Dedifferentiated amniotic fluid mesenchymal stem cell (primary cell): ENCODE results near the gene IL34.
A peak's percentile ranks its signal among the peaks of the same experiment; 100 is the strongest.
"Not testable (repeated sequence)": the region's sequence is repeated elsewhere in the genome, so short reads cannot be mapped to it uniquely, and the experiment has no call there.

ENCODE experiments used
- DNase-seq: peaks from one replicate; pipeline ENCODE4 v3.0.0-alpha.2; 2016; ENCODE audit errors: extremely low spot score

The IL34 gene

DNA sequence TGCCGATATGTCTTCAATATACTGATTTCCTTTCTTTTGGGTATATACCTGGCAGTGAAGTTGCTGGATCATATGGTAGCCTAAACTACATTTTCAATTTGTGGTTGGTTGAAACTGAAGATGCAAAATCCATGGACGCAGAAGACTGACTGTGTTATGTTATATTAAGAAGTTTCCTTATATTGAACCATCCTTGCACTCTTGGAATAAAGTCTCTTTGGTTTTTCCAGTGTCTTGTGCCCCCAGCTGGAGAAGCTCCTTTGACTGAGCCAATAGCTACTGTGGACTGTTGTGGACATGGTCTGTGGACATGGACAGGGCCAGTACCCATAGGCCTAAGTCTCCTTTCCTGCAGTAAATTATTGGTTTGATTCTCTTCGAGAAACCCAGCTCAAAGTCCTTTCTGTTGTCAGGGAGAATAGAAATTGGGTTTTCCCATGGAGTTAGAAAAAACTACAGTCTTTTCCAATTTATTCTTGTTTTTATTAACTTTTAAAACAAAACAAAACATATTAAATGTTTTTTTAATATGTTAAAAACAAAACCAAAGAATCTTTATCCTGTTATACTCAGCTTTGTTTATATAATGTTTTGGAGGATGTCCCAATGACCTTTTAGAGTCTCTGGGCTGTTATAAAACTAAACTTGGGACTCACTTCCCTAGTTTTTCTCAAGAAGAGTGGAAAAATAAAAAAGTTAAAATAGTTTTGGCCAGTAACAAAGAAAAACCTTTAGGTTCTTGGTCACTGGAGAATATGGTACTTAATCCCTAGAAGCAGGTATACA lies 15.2 kb upstream of the IL34 start:
- no peak for DNase-seq

- no peak for DNase-seq
These were observed 14.1 kb upstream of the IL34 start for GRCh38 chr16:70632273-70632672.

DNA sequence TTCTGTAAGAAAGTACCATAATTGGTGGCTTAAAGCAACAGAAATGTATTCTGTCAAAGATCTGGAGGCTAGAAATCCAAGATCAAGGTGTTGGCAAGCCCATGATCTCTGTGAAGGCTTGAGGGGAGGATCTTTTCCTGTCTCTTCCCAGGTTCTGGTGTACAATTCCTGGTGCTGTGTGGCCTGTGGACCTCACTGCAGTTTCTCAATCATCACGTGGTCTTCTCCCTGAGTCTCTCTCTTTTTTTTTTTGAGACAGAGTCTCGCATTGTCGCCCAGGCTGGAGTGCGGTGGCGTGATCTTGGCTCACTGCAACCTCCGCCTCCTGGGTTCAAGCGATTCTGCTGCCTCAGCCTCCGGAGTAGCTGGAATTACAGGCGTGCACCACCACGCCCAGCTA lies 12.7 kb upstream of the IL34 start:
- DNase-seq: not testable (repeated sequence)

DNA sequence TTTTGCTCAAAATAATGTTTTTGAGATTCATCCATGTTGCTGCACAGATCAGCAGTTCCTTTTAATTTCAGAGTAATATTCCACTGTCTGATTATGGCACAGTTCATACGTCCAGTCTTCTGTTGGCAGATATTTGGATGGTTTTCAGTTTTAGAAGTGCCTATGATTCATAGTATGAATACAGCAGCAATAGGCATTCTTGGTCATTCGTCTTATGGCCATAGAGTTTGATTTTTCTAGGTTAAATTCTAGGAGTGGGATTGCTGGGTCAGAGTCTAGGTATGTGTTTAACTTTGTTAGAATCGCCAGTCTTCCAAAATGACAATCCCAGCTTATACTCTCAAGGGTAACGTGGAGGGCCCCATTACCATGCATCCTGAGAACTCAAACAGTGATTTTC lies 11.5 kb upstream of the IL34 start:
- DNase-seq: peak; percentile 15

DNA sequence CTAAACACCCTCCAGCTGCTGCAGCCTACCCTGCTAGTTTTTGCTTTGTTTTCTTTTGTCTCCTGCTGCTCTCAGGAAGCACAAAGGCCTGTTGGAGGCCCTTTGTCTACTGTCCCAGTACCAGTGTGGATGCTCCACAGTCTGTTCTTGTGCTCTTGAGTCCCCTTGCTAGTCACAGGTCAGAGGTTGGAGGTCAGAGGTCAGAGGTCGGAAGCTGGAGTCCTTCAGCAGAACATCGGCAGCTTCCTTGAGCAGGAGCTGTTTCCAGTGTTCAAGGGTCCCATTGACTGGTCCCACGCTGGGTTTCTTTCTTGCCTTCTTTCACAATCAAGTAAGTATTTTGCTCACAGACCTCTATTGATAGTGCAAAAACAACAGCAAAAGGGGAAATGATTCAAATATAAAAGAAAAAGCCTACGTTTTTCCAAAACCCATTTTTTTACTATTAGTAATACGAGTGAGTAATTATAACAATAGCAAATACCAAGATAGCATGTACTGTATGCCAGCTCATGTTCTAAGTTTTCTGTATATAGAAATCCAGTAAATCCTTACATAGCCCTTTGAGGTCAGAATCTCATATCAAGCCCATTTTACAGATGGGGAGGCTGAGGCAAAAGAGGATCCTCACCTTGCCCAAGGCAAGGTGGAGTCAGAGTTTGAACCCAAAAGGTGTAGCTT lies 10.9 kb upstream of the IL34 start:
- peak; percentile 44 for DNase-seq

GRCh38 chr16:70638814-70639792 lies 7.3 kb upstream of the IL34 start:
- DNase-seq: no peak

DNA sequence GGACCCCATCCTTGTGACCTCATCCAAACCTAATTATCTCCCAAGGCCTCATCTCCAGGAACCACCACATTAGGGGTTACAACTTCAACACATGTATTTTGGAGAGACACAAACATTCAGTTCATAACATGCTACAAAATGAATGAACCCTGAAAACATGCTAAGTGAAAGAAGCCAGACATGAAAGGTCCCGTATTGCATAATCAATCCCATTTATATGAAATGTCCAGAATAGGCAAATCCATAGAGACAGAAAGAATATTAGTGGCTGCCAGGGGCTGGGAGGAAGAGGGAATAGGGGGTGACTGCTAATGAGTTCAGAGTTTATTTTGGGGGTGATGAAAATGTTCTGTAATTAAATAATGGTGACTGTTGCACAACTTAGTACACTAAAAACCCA lies 3.7 kb upstream of the IL34 start:
- DNase-seq: no peak

- not testable (repeated sequence) for DNase-seq
These were observed 3.1 kb upstream of the IL34 start for GRCh38 chr16:70643264-70643663.

DNA sequence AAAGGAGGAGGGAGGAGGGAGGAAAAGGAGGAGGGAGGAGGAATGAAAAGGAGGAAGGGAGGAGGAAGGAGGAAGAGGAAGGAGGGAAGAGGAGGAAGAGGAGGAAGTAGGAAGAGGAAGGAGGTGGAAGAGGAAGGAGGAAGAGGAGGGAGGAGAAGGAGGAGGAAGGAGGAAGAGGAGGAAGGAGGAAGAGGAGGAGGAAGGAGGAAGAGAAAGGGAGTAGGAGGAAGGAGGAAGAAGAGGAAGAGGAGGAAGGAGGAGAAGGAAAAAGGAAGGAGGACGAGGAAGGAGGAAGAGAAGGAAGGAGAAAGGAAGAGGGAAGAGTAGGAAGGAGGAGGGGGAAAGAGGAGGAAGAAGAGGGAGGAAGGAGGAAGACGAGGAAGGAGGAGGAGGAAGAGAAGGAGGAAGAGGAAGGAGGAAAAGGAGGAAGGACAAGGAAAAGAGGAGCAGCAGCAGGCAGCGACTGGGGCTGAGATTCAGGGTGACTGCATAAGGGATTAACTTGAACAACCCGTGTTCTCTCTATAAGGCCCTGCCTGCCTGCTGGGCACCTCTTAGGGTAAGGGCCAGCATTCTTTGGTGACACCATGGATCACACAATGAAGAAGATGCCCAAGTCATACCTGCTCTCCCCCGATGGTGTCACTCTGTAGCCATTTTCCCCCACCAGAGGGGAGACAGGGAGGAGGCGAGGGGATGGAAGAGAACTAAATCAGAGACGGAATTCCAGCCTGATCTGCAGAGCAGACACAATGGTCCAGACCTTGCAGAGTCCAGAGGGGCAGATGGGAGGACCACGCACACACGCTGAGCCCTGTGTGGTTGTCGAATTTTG lies 1.4 kb upstream of the IL34 start:
- DNase-seq: no peak

DNA sequence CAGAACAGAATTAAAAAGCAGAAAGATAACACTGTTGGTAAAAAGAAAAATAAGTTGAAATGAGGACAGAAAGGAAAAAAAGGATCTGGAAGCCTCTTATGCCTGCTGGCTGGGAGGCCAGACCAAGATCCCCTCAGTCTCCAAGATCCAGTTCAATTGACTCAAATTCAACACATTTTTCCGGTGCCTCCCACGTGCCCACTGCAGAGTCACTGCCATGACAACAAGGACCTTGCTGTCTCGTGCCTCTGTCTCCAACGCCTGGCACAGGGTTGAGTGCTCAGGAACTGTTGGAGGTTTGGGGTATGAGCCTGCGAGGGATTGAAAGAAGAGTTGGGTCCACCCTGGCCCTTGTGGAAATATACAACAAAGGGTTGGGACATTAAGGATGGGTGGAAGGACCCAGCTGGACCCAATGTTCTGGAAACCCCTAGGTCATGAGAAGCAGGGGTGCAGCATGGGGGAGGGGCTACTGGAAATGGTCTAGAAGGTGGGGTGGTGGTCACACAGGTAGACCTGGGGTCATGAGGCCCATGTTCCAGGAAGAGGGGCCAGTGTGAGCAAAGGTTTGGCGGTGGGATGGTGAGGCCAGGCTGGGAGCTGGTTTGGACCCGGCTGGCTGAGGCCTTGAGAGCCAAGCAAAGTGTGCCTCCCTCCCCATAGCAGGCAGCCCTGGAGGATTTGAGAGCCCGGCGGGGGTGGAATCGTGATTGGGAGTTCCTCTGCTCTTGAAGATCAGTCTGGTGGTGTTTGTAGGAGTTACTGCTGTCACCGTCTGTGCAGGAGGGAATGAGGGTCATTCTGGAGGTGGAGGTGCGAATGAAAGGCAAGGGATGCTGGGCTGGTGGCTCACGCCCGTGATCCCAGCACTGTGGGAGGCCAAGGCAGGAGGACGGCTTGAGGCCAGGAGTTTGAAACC lies 1.3 kb downstream of the IL34 start:
- DNase-seq: no peak

DNA sequence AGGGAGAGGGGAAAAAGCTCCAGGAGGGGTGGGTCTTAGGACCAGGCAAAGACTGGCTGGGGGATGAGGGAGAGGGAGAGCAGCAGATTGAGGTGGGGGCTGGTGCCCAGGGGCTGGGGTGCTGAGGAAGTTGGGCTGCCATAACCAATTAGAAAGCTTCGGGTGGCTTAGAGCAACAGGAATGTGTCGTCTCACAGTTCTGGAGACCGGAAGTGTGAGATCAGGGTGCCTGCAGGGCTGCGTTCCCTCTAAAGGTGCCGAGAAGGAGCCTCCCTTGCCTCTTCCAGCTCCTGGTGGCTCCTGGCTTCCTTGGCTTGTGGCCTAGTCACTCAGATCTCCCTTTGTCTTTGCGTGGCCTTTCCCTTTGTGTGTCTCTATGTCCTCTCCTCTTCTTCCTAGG lies 2.2 kb downstream of the IL34 start:
- DNase-seq: no peak

GRCh38 chr16:70649300-70649699 lies 2.9 kb downstream of the IL34 start:
- no peak for DNase-seq

GRCh38 chr16:70650216-70650615 lies 3.9 kb downstream of the IL34 start:
- DNase-seq: no peak

- no peak for DNase-seq
These were observed 5.2 kb downstream of the IL34 start for GRCh38 chr16:70651524-70651923.

- no peak for DNase-seq
These were observed 6.0 kb downstream of the IL34 start for GRCh38 chr16:70652322-70652721.

DNA sequence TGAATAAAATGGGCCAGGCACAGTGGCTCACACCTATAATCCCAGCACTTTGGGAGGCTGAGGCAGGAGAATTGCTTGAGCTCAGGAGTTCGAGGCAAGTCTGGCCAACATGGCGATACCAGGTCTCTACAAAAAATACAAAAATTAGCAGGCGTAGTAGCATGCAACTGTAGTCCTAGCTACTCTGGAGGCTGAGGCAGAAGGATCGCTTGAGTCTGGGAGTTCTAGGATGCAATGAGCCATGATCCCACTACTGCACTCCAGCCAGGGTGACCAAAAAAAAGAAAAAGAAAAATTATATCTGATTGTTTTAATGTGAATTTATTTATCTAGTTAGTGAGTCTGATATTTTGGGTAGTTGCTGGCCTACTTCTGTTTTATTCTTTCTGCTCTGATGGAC lies 7.0 kb downstream of the IL34 start:
- DNase-seq: no peak

DNA sequence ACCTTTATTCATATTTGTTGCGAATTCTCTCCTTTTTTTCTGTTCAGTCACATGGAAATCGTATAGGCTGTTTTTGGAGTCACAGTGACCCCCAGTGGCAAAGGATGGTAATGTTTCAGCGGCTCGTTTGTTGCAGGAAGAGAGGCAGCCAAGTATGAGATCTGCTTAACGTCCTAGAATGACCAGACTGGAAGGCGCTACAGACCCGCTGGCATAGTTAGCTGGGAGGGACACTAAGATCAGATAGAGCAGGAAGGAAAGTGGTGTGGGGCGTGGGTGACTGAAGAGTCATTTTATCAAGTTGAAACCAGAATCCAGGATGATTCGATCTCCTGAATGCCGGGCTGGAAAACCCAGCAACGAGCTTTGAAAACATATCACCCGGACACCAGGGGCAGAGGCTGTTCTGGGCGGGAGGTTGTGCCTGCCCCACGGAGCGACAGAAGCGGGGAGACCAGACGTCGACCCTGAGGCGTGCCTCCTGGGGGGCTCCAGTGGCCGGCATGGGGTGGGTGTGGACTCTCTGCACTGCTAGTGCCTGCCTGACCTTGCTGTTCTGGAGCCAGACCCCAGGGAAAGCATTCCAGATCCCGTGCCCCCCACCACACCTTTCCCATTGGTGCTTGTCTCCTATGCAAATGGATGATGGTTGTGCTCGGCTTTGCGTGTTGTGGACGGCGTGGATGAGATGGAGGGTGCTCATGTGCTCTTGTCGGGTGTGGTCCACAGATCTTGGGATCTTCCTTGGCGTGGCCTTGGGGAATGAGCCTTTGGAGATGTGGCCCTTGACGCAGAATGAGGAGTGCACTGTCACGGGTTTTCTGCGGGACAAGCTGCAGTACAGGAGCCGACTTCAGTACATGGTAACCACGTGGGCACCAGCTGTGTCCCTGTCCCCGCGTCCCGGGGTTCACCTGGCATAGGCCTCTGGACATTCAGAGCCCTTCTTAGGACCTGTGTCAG lies 7.7 kb downstream of the IL34 start:
- DNase-seq: peak; percentile 86

GRCh38 chr16:70656065-70656711 lies 9.8 kb downstream of the IL34 start:
- no peak for DNase-seq
